Epithelial cell of esophagus (primary cell): Measurements from ENCODE around the gene PCCB.
"Not testable (repeated sequence)": the region's sequence is repeated elsewhere in the genome, so short reads cannot be mapped to it uniquely, and the experiment has no call there.

Source experiments
- DNase-seq: peaks from one replicate; pipeline ENCODE4 v3.0.0; 2010; ENCODE audit warnings: low read depth
- H3K4me3 ChIP-seq: 2 replicates; pipeline ENCODE4 v1.5.1; 2011; ENCODE audit warnings: mild to moderate bottlenecking, low read length, control low read depth
- CTCF ChIP-seq: IDR thresholded peaks from 2 replicates; pipeline ENCODE4 v1.5.1; 2011; ENCODE audit warnings: low read depth, mild to moderate bottlenecking, low read length, control low read depth, inconsistent platforms; ENCODE audit not compliant: insufficient read depth; ENCODE audit errors: missing control alignments

Gene PCCB

GRCh38 chr3:136346486-136346885 is 96.3 kb downstream of the PCCB start:
- no peak for DNase-seq
- H3K4me3 ChIP-seq = no peak overlapping the region
- TF ChIP-seq CTCF = no peak

GRCh38 chr3:136350132-136350531 is 100.0 kb downstream of the PCCB start:
- TF ChIP-seq CTCF = no peak
- no peak overlapping the region for H3K4me3 ChIP-seq
- peak; percentile 92 for DNase-seq

- no peak for DNase-seq
- TF ChIP-seq CTCF = no peak
- H3K4me3 ChIP-seq = no peak overlapping the region
Measured at GRCh38 chr3:136350557-136350956, 100.4 kb downstream of the PCCB start.

GRCh38 chr3:136351351-136351750 is 101.2 kb downstream of the PCCB start:
- DNase-seq = no peak
- TF ChIP-seq CTCF = no peak
- no peak overlapping the region for H3K4me3 ChIP-seq

- no peak for TF ChIP-seq CTCF
- DNase-seq = peak; percentile 11
- H3K4me3 ChIP-seq = no peak overlapping the region
Measured at GRCh38 chr3:136351905-136352304, 101.8 kb downstream of the PCCB start.

GRCh38 chr3:136353461-136353860 is 103.3 kb downstream of the PCCB start:
- no peak for TF ChIP-seq CTCF
- no peak overlapping the region for H3K4me3 ChIP-seq
- DNase-seq = no peak

- no peak for TF ChIP-seq CTCF
- peak; percentile 81 for DNase-seq
- H3K4me3 ChIP-seq = no peak overlapping the region
Measured at GRCh38 chr3:136366289-136366688, 116.1 kb downstream of the PCCB start.

GRCh38 chr3:136375800-136376199 is 125.7 kb downstream of the PCCB start:
- not testable (repeated sequence) for DNase-seq, H3K4me3 ChIP-seq
